Ectodermal cell (in vitro differentiated cells): ENCODE data around the gene N4BP2L1.

Experiments
- H3K27ac ChIP-seq: 2 replicates; pipeline ENCODE4 v1.7.0; 2013; ENCODE audit warnings: mild to moderate bottlenecking, low read depth, low read length; ENCODE audit not compliant: insufficient read depth, poor library complexity, severe bottlenecking
- H3K27me3 ChIP-seq: 2 replicates; pipeline ENCODE4 v1.7.0; 2013; ENCODE audit warnings: mild to moderate bottlenecking, low read length; ENCODE audit not compliant: insufficient read depth, control insufficient read depth, poor library complexity, severe bottlenecking
- H3K36me3 ChIP-seq: one replicate; pipeline ENCODE4 v1.7.0; 2013; ENCODE audit warnings: low read length; ENCODE audit not compliant: control insufficient read depth, insufficient read depth
- H3K4me1 ChIP-seq: one replicate; pipeline ENCODE4 v1.7.0; 2013; ENCODE audit warnings: low read length; ENCODE audit not compliant: control insufficient read depth, insufficient read depth
- H3K4me3 ChIP-seq: 2 replicates; pipeline ENCODE4 v1.7.0; 2013; ENCODE audit warnings: low read depth, low read length, control low read depth; ENCODE audit not compliant: insufficient read depth
- H3K9me3 ChIP-seq: 2 replicates; pipeline ENCODE4 v1.7.0; 2013; ENCODE audit warnings: mild to moderate bottlenecking, low read length, moderate library complexity; ENCODE audit not compliant: control insufficient read depth
- WGBS, 2 experiments: methylation state at CpG; one replicate each; pipeline ENCODE4 v1.1.7; 2013; ENCODE audit warnings: missing lambda C conversion rate in 2 of 2; 5-methylcytosine and 5-hydroxymethylcytosine counted together

The N4BP2L1 gene

GRCh38 chr13:32419862-32420261 is 8.1 kb downstream of the N4BP2L1 start:
- Histone ChIP-seq H3K9me3 (no peaks in the 10 kb centered on the region), H3K4me1 (no peaks in the 10 kb centered on the region), H3K4me3 (no peak overlapping the region), H3K27ac (no peak overlapping the region), H3K36me3 (no peaks in the 10 kb centered on the region), H3K27me3 (no peaks in the 10 kb centered on the region)
- 85 to 86% methylated on average over 2 of the region's 2 CpGs for WGBS, 2 experiments

DNA sequence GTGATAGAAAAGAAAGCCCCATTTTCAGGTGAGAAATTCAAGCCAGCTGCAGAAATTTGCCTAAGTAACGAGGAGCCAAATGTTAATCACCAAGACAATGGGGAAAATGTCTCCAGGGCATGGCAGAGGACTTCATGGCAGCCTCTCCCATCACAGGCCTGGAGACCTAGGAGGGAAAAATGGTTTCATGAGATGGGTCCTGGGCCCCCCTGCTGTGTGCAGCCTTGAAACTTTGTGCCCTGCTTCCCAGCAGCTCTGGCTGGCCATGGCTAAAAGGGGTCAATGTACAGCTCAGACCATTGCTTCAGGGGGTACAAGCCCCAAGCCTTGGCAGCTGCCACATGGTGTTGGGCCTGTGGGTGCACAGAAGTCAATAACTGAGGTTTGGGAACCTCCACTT is 9.9 kb downstream of the N4BP2L1 start:
- WGBS, 2 experiments: 83 to 92% methylated on average over 1 of the region's 1 CpG
- H3K27ac ChIP-seq: no peak overlapping the region
- H3K4me1 ChIP-seq: no peaks in the 10 kb centered on the region
- H3K9me3 ChIP-seq: no peaks in the 10 kb centered on the region
- no peak overlapping the region for H3K4me3 ChIP-seq
- no peaks in the 10 kb centered on the region for H3K27me3 ChIP-seq
- no peaks in the 10 kb centered on the region for H3K36me3 ChIP-seq

- peaks cover 4% of the 10 kb centered on the region for H3K27me3 ChIP-seq
- no peak overlapping the region for H3K4me3 ChIP-seq
- H3K4me1 ChIP-seq: peaks cover 5% of the 10 kb centered on the region
- no peaks in the 10 kb centered on the region for H3K36me3 ChIP-seq
- no peaks in the 10 kb centered on the region for H3K9me3 ChIP-seq
- no peak overlapping the region for H3K27ac ChIP-seq
Observed at GRCh38 chr13:32415019-32415418, 12.9 kb downstream of the N4BP2L1 start.

GRCh38 chr13:32414580-32414979 is 13.3 kb downstream of the N4BP2L1 start:
- Histone ChIP-seq H3K9me3 (no peaks in the 10 kb centered on the region), H3K4me1 (peaks cover 6% of the 10 kb centered on the region), H3K4me3 (no peak overlapping the region), H3K27me3 (peaks cover 9% of the 10 kb centered on the region), H3K36me3 (no peaks in the 10 kb centered on the region), H3K27ac (no peak overlapping the region)
- 82 to 93% methylated on average over 2 of the region's 2 CpGs for WGBS, 2 experiments

DNA sequence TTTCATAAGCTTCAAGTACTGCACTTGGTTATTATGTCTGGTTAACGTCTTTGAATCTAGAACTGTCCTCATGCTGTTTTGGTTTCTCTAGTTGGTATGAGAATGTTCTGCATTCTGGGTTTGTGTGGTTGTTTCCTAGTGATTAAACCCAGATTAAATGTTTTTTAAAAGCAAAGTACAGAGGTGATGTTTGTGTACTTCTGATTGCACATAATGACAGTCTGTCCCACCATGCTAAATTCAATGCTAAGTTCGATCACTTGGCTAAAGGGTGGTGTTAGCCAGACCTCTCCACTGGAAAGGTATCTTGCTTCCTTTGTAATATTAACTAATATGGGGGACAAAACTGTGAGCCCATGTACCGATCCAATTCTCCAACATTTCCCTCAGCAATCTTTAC is 14.6 kb downstream of the N4BP2L1 start:
- 81 to 96% methylated on average over 3 of the region's 3 CpGs for WGBS, 2 experiments
- H3K27ac ChIP-seq: no peak overlapping the region
- H3K36me3 ChIP-seq: no peaks in the 10 kb centered on the region
- H3K4me3 ChIP-seq: no peak overlapping the region
- peaks cover 15% of the 10 kb centered on the region for H3K27me3 ChIP-seq
- peaks cover 6% of the 10 kb centered on the region for H3K4me1 ChIP-seq
- H3K9me3 ChIP-seq: no peaks in the 10 kb centered on the region

- no peaks in the 10 kb centered on the region for H3K36me3 ChIP-seq
- no peak overlapping the region for H3K27ac ChIP-seq
- peaks cover 15% of the 10 kb centered on the region for H3K27me3 ChIP-seq
- H3K9me3 ChIP-seq: no peaks in the 10 kb centered on the region
- H3K4me3 ChIP-seq: peak overlapping the region; percentile 36
- WGBS, 2 experiments: 7% methylated on average over 27 of the region's 27 CpGs
- peaks cover 6% of the 10 kb centered on the region for H3K4me1 ChIP-seq
Observed at GRCh38 chr13:32409561-32410421, 18.1 kb downstream of the N4BP2L1 start.

DNA sequence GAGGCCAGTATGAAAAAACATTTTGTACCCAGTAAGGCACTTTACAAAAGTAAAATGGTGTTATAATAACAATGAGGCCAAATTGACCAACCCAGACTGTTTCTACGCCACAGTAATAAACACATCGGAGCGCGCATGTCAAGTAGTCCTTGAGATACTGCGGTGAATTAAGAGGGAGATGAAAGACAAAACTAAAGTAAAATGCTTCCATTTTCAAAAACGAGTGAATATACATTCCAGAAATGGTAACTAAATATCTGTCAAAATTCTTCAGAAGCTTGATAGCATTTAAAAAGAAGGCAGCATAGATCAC is 19.0 kb downstream of the N4BP2L1 start:
- peaks cover 15% of the 10 kb centered on the region for H3K27me3 ChIP-seq
- WGBS, 2 experiments: 96 to 98% methylated on average over 6 of the region's 6 CpGs
- no peaks in the 10 kb centered on the region for H3K9me3 ChIP-seq
- H3K4me3 ChIP-seq: no peak overlapping the region
- no peaks in the 10 kb centered on the region for H3K36me3 ChIP-seq
- H3K4me1 ChIP-seq: peaks cover 6% of the 10 kb centered on the region
- no peak overlapping the region for H3K27ac ChIP-seq

DNA sequence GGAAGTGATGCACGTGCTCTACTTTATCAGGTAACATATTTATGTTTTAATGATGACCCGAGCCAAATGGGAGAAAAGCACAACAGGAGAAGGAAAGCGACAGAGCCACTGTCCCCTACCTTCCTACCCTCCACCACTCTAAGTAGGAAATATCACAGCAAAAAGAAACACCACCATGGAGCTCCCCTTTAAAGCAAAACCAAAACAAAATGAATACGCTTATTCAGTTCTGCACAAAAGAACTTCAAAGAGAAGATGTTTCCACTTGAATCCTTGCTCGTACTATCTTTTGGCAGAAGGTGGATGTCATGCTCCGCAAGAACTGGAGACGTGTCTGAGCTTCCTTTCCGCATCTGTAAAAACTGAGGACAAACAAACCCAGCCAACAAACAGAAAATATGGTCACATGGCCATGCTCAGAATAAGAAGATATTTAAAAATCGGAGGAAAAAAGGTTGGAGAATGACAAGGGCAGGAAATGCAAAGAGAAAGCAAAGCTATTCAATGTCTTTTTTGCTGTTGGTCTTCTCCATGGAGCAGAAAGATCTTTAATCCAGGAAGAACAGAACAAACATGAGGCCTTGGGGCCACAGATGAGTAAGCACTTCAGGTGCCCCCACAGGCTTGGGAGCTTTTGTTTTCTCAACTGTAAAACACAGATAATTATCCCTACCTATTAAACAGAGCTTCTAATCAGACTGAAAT is 19.5 kb downstream of the N4BP2L1 start:
- H3K27me3 ChIP-seq: peaks cover 15% of the 10 kb centered on the region
- H3K4me1 ChIP-seq: peaks cover 6% of the 10 kb centered on the region
- WGBS, 2 experiments: 88 to 90% methylated on average over 8 to 9 of the region's 9 CpGs
- H3K27ac ChIP-seq: no peak overlapping the region
- H3K4me3 ChIP-seq: no peak overlapping the region
- H3K36me3 ChIP-seq: no peaks in the 10 kb centered on the region
- H3K9me3 ChIP-seq: no peaks in the 10 kb centered on the region

- H3K4me3 ChIP-seq: no peak overlapping the region
- no peaks in the 10 kb centered on the region for H3K36me3 ChIP-seq
- 92 to 93% methylated on average over 6 of the region's 6 CpGs for WGBS, 2 experiments
- peaks cover 6% of the 10 kb centered on the region for H3K4me1 ChIP-seq
- no peak overlapping the region for H3K27ac ChIP-seq
- H3K27me3 ChIP-seq: peaks cover 15% of the 10 kb centered on the region
- no peaks in the 10 kb centered on the region for H3K9me3 ChIP-seq
Observed at GRCh38 chr13:32407854-32408253, 20.1 kb downstream of the N4BP2L1 start.

GRCh38 chr13:32403108-32403507 is 24.8 kb downstream of the N4BP2L1 start:
- WGBS, 2 experiments: 92 to 100% methylated on average over 3 to 4 of the region's 4 CpGs
- H3K9me3 ChIP-seq: no peaks in the 10 kb centered on the region

More at GRCh38 chr13:32403108-32403507, 24.8 kb downstream of the N4BP2L1 start:
- peaks cover 3% of the 10 kb centered on the region for H3K36me3 ChIP-seq
- no peaks in the 10 kb centered on the region for H3K27me3 ChIP-seq
- H3K27ac ChIP-seq: no peak overlapping the region
- H3K4me3 ChIP-seq: no peak overlapping the region
- no peaks in the 10 kb centered on the region for H3K4me1 ChIP-seq
